ENCODE results near the gene RDX. TPM values are rescaled to one million over a fixed set of nuclear protein-coding genes. Genes with fewer than 3 reads are reported as not detected.

The RDX gene
- total RNA-seq, 1 experiment from 2014 or later = 86.6 TPM

DNA sequence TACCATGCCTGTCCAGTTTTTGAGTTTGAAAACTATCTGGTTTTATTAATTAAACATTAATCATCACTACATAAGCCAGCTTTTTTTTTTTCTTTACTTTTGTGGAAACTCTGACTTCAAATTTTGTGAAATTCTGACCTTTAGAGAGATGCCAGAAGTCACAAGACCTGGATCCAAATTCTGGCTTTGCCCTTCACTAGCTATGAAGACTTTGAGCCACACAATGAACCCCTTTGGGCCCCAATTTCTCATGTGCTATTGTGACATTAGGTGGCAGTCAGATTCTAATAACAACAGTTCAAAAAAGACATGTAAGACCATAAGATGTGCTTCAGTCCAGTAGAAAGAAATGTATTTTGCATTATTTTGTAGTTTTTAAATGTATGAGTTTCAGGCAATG lies 142.9 kb downstream of the RDX start:
- no peak overlapping the region for H3K27ac ChIP-seq (ENCODE audit: insufficient read length, low read depth, low read length)
- no peak overlapping the region for H4K8ac ChIP-seq (replicated peaks; ENCODE audit: insufficient read length, low read depth, low read length)
- H2BK5ac ChIP-seq (ENCODE audit: insufficient read length, low read length) = no peak overlapping the region
- H4K91ac ChIP-seq (ENCODE audit: insufficient read length, low read depth, low read length) = no peak overlapping the region
- no peaks in the 10 kb centered on the region for H3K9me3 ChIP-seq (ENCODE audit: control insufficient read depth, low read depth, low read length)
- H3K4me1 ChIP-seq (ENCODE audit: insufficient read depth, low read length) = no peaks in the 10 kb centered on the region
- no peak overlapping the region for H3K18ac ChIP-seq (ENCODE audit: insufficient read length, low read depth, low read length)
- H3K4ac ChIP-seq (ENCODE audit: low read depth, low read length) = no peak overlapping the region
- no peak overlapping the region for H2BK15ac ChIP-seq (ENCODE audit: low read depth, low read length)
- H4K20me1 ChIP-seq (ENCODE audit: control insufficient read depth, insufficient read depth, insufficient read length) = no peaks in the 10 kb centered on the region
- Mint-ChIP-seq H3K4me1 (peaks cover 4 to 7% of the 10 kb centered on the region in 2 experiments; a peak in 2 of 4 replicates), H3K9me3 (no peaks in the 10 kb centered on the region), H3K4me3 (no peak overlapping the region), H3K27me3 (ENCODE audit: low read depth) (no peaks in the 10 kb centered on the region), H3K27ac (no peak overlapping the region), H3K36me3 (ENCODE audit: insufficient read depth in 1 of 3, low read depth in 3 of 3) (peaks cover 0 to 6% (median 3%) of the 10 kb centered on the region in 3 experiments; a peak in 1 of 7 replicates)
- DNase-seq = no peak
- H3K4me2 ChIP-seq (ENCODE audit: insufficient read depth, insufficient read length, low read length) = no peak overlapping the region
- H3K23ac ChIP-seq (ENCODE audit: insufficient read length, low read depth, low read length) = no peak overlapping the region
- no peak overlapping the region for H3K14ac ChIP-seq (ENCODE audit: insufficient read depth, low read length)
- H4K5ac ChIP-seq (ENCODE audit: insufficient read length, low read depth, low read length) = no peak overlapping the region
- H3K79me2 ChIP-seq (ENCODE audit: insufficient read depth, low read length) = no peaks in the 10 kb centered on the region
- H2AFZ ChIP-seq (ENCODE audit: low read length) = no peak overlapping the region
- no peak overlapping the region for H2BK12ac ChIP-seq (ENCODE audit: insufficient read length, low read depth, low read length)
- no peak overlapping the region for H2BK20ac ChIP-seq (ENCODE audit: low read depth, low read length, poor library complexity, severe bottlenecking)
- H3K56ac ChIP-seq (ENCODE audit: insufficient read length, low read depth, low read length) = no peak overlapping the region
- H2BK120ac ChIP-seq (ENCODE audit: low read depth, low read length, poor library complexity, severe bottlenecking) = no peak overlapping the region
- H3K9ac ChIP-seq (ENCODE audit: extremely low read depth, insufficient read length, low read length) = no peak overlapping the region
- TF ChIP-seq, protein P1, sequence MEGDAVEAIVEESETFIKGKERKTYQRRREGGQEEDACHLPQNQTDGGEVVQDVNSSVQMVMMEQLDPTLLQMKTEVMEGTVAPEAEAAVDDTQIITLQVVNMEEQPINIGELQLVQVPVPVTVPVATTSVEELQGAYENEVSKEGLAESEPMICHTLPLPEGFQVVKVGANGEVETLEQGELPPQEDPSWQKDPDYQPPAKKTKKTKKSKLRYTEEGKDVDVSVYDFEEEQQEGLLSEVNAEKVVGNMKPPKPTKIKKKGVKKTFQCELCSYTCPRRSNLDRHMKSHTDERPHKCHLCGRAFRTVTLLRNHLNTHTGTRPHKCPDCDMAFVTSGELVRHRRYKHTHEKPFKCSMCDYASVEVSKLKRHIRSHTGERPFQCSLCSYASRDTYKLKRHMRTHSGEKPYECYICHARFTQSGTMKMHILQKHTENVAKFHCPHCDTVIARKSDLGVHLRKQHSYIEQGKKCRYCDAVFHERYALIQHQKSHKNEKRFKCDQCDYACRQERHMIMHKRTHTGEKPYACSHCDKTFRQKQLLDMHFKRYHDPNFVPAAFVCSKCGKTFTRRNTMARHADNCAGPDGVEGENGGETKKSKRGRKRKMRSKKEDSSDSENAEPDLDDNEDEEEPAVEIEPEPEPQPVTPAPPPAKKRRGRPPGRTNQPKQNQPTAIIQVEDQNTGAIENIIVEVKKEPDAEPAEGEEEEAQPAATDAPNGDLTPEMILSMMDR (conservative IDR thresholded peaks at IDR 0.05) = no peak
- H3K27me3 ChIP-seq (ENCODE audit: insufficient read depth, low read length) = no peaks in the 10 kb centered on the region
- no peak overlapping the region for H2AK5ac ChIP-seq (ENCODE audit: insufficient read length, low read length)
- H3T11ph ChIP-seq (ENCODE audit: low read length) = no peak overlapping the region
- no peaks in the 10 kb centered on the region for H3K79me1 ChIP-seq (ENCODE audit: insufficient read depth, low read depth, low read length, poor library complexity, severe bottlenecking)
- no peaks in the 10 kb centered on the region for H3K23me2 ChIP-seq (ENCODE audit: insufficient read length, low read depth, low read length, poor library complexity, severe bottlenecking)

All from H9 (cell line).